B cell (primary cell): ENCODE data around the gene TNRC6C.

Experiments used
- EZH2 ChIP-seq: IDR thresholded peaks from 2 replicates; pipeline ENCODE4 v1.6.1; 2012; ENCODE audit warnings: borderline replicate concordance, low read depth, mild to moderate bottlenecking, moderate library complexity, low read length; ENCODE audit not compliant: insufficient read depth, poor library complexity, severe bottlenecking
- TF ChIP-seq, protein P1 (sequence below): fragments of 200-600 bp; IDR thresholded peaks from one replicate; pipeline ENCODE4 v1.8.0; 2022; ENCODE audit warnings: antibody characterized with exemption, mild to moderate bottlenecking

DNA sequence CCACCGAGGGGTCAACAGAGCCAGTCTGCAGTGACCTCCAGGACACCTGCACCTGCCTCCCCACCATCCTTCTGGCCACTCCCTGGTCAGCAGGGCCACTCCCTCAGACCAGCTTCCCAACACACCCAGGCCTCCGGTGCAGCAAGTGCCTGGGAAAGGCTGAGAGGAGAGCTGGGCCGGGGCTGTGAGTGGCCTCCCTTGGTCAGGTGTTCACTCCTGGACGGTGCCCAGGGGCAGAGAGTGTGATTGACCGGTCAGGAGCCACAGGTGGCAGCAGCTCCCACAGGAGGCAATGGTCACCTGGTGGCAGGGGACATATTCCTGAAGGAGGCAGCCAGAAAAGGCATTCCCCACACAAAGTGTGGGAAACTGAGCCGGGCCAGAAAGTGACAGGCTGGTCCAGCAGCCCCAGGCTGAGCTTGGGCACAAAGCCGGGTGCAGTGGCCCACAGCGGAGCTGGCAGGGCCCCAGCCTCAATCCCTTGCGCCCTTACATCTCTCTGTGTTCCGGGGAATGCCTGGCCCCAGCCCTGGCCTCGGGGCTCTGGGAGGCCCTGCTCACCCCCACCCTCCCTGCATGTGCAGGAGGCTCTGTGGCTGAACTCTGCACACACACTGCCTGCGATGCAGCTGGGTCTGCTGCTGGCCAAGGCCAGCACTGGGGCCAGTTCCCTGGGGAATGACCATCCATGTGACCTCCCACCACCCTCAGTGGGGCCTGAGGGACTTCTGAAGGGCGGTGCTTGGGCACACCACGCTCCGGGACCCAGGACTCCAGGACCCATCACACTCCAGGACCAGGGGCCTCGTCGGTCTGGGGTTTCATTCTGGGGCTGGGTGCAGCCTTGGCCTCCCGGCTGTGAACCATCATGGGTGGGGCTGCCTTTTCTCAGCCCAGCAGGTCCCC, 186.5 kb downstream of the TNRC6C start:
- TF ChIP-seq, protein P1, sequence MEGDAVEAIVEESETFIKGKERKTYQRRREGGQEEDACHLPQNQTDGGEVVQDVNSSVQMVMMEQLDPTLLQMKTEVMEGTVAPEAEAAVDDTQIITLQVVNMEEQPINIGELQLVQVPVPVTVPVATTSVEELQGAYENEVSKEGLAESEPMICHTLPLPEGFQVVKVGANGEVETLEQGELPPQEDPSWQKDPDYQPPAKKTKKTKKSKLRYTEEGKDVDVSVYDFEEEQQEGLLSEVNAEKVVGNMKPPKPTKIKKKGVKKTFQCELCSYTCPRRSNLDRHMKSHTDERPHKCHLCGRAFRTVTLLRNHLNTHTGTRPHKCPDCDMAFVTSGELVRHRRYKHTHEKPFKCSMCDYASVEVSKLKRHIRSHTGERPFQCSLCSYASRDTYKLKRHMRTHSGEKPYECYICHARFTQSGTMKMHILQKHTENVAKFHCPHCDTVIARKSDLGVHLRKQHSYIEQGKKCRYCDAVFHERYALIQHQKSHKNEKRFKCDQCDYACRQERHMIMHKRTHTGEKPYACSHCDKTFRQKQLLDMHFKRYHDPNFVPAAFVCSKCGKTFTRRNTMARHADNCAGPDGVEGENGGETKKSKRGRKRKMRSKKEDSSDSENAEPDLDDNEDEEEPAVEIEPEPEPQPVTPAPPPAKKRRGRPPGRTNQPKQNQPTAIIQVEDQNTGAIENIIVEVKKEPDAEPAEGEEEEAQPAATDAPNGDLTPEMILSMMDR: no peak
- no peak for TF ChIP-seq EZH2
